ENCODE measurements around the gene EMC9.

GRCh38 chr14:24185026-24185425 lies 43.6 kb upstream of the EMC9 start:
- TF ChIP-seq CTCF (IDR thresholded peaks at IDR 0.05) (no peak), POLR2A (IDR thresholded peaks at IDR 0.05; ENCODE audit: low read depth) (no peak)
